Skeletal muscle satellite cell (primary cell): ENCODE data around the gene OTUD4. TPM values are rescaled to one million over a fixed set of nuclear protein-coding genes. Genes with fewer than 3 reads are reported as not detected.

ENCODE experiments used
- small RNA-seq: library from RNA; depleted of rRNA; stranded (forward); fragments of <200 nt; gene quantifications from one replicate; pipeline ENCODE3, GENCODE V24; 2012

OTUD4 gene

Small RNAs within 50 kb of the gene (small RNA-seq; reads per million reads assigned to genes)
- not detected for gene RF00019
